Activated naive CD4-positive, alpha-beta T cell treated with Interleukin-2 at 50 U/mL for 16 hours (primary cell): ENCODE data around the gene PRR14L.
"Not testable (repeated sequence)": the region's sequence is repeated elsewhere in the genome, so short reads cannot be mapped to it uniquely, and the experiment has no call there.

Experiments
- DNase-seq: peaks from one replicate; pipeline ENCODE4 v3.0.0-alpha.2; 2020

PRR14L gene

GRCh38 chr22:31749636-31750364 is at the start of gene PRR14L:
Gene PRR14L, minus strand, starts transcription at chr22:31750132. Its CDS starts 11,272 bp downstream, at chr22:31738860.
- DNase-seq = peak; percentile 99

GRCh38 chr22:31799358-31799757 is 49.4 kb upstream of the PRR14L start:
- not testable (repeated sequence) for DNase-seq

GRCh38 chr22:31790240-31790639 is 40.3 kb upstream of the PRR14L start:
- no peak for DNase-seq

DNA sequence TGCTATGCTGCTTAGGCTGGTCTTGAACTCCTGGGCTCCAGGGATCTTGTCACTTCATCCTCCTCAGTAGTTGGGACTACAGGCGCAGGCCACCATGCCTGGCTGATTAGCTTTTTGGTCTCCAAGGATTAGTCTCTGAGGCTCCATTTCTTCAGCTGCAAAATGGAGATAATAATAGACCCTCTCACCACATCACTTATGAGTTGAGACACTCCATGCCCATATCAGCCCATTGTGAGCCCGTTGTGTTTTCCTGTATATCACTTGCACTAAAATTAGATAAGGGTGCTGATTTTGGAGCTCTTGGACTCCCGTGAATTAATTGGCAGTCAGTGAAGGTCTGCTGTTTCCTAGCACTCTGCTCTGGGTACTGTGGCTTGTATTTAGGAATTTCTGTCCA is 39.9 kb upstream of the PRR14L start:
- DNase-seq = no peak

DNA sequence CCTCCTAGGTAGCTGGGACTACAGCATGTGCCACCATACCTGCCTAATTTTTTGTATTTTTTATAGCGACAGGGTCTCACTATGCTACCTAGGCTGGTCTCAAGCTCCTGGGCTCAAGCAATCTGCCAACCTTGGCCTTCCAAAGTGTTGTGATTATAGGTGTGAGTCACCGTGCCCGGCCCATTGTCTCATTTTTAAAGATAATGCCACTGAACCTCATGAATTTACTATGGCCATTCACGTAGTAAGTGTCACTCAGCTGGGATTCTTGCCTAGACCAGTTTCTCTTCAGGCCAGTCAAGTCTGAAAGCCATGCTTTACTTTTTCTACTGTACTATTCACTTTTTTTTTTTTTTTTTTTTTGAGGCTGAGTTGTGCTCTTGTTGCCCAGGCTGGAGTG is 26.3 kb upstream of the PRR14L start:
- DNase-seq = no peak

DNA sequence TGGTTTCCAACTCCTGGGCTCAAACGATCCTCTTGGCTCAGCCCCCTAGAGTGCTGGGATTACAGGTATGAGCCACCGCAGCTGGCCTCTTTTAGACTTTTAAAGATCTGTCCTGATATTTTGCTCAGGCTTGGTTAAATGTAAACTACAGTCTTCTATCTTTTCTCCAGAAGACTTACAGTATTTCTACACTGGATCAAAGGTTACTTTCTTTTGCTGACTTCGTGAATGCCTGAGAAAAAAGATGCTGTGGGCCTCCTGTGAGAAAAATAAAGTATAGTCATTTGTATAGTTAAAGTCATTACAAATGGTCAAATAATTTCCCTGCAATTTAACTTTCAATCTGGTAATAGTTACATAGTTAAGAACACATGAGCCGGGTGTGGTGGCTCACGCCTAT is 23.5 kb upstream of the PRR14L start:
- DNase-seq = no peak

- DNase-seq = no peak
Measured at GRCh38 chr22:31768422-31769059, 18.6 kb upstream of the PRR14L start.

DNA sequence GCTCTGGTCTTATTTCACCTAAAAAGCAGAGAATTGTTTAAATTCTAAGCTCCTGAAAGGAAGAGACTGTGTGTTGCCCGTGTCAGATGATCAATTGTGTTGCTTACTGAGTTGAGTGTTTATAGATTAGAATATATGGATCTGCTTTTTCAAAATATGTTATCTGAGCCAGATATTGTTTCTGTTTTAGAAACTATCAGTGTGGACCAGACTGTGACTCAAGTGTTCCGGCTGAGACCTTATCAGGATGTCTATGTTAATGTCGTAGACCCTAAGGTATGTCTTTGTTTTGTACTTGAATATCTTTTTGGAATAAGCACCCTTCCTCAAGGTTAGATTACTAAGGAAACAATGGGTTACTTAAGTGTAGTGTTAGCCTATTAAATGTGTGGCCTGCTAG is 14.9 kb upstream of the PRR14L start:
- no peak for DNase-seq

DNA sequence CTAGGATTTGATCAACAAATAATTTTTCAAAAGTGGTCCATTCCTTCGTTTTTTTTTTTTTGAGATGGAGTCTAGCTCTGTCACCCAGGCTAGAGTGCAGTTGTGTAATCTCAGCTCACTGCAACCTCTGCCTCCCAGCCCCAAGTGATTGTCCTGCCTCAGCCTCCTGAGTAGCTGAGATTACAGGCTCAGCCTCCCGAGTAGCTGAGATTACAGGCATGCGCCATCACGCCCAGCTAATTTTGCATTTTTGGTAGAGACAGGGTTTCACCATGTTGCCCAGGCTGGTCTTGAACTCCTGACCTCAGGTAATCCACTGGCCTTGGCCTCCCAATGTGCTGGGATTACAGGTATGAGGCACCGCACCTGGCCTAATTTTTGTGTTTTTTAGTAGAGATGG is 8.9 kb upstream of the PRR14L start:
- DNase-seq = not testable (repeated sequence)

DNA sequence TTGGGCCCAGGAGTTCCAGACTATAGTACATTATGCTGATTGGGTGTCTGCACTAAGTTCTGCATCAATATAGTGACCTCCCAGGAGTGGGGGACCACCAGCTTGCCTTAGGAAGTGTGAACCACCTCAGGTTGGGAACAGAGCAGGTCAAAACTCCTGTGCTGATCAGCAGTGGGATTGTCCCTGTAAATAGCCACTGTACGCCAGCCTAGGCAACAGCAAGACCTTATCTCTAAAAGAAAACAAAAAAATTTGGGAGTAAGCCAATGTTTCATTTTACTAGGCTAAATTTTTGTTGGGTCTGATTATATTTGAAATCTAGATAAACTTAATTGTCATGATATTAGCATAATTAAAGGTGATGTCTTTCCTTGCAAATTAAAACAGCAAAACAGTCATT is 7.3 kb upstream of the PRR14L start:
- DNase-seq = no peak

DNA sequence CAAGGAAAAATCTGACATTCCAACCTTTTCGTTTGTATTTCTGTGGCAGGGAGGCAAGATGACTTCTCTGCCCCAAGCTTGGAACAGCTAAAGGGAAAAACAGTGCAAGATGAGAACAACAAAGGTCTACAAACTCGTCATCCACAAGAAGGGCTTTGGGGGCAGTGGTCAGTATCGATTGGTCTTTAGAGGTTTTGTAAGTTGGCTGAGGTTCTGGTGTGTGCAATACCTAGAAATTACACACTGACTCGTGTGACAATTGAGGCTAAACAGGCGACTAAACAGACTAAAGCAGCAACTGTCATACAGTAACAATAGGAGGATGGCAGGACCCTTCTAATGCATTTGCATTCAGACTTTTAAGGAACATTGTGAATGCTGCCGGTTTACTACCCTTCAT is 4.9 kb upstream of the PRR14L start:
- no peak for DNase-seq

DNA sequence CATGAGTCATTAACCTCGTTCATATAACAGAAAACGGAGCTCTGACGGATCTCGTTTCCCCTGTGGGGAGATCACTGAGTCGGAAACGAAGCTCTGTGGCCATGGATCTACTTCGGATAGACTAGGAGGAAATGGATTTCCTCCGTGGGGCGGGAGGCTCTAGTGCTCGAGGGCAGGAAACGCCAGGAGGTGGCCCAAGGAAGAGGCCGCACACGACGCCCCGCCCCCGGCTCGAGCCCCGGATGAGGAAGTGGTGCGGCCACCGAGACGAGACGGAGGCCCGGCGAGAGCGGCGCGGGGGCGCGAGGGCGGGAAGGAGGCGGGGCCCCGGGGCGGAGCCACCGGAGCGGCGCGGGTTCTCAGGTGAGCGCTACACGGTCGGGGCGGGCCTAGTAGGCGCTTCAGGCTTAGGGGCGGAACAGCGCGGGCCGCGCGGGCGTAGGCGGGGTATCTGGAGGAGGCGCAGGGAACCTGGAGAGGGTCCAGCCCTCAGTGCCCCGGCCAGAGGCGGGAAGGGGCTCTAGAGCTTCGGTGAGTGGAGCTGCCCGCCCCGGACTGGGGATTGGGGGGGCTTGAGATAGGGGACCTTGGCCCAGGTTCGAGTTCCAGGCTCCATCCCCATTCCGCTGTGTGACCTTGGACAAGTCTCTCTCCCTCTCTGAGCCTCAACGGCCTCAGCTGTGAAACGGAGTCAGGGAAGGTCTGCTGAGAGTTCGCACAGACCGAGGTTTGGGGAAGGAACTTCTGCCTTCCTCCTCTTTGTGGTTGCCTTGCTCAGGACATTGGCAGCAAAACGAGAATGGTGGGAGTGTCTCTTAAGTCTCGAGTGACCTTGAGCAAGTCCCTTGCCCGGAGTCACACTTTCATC is 3.9 kb upstream of the PRR14L start, which contains the start of gene DEPDC5:
TSS of gene DEPDC5 (plus strand) at position 386 of the 868 bp plus-strand sequence. CDS start 903 bp downstream, outside the sequence.
- DNase-seq = peak; percentile 96

DNA sequence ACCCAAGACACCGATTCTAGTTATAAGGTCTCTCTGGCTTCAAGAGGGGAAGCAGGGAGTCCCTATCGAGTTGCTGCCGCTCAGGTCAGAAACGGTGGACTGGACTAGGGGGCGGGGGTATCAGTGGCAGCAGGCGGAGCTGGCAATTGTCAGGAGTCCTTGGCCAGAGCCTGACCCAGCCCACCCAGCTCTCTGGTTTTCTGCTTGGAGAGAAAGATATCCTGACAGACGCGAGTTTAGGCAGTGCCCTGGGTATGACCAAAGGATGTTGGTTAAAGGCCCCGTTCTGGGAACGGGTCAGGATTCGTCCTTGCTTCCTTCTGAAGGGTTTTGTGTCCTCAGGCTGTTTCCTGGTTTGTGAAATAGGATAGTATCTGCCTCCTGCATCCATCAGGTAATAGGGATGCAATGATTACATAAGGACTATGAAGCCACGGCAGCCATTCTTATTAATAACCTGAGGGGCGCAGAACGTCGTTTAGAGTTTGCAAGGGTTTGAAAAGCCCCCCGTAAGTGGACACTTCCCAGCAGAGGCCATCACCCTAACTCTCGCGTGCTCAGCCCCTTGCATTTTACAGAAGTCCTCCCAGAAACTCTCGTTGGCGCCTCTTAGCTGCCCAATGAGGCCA is 3.2 kb upstream of the PRR14L start:
- no peak for DNase-seq

DNA sequence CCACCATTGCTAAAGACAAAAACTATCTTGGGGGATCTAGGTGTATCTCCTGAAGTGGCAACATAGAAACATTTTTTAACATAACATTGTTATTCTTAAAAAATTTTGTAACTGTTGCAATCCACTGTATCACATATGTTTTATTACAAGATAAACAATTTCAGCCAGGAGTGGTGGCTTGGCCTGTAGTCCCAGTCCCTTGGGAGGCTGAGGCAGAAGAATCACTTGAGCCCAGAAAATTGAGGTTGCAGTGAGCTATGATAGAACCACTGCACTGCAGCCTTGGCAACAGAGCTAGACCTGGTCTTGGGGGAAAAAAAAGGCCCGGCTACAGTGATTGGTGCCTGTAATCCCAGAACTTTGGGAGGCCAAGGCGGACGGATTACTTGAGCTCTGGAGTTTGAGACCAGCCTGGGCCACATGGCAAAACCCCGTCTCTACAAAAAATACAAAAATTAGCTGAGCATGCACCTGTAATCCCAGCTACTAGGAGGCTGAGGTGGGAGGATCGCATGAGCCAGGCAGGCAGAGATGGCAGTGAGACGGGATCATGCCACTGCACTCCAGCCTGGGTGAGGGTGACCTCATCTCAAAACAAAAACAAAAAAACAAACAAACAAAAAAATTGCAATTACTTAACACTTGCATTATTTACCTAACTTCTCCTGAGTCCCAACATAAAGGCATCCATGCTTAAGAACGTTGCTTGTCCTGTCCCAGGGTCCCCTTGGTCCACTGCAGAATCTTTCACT is 2.3 kb upstream of the PRR14L start:
- DNase-seq = no peak

DNA sequence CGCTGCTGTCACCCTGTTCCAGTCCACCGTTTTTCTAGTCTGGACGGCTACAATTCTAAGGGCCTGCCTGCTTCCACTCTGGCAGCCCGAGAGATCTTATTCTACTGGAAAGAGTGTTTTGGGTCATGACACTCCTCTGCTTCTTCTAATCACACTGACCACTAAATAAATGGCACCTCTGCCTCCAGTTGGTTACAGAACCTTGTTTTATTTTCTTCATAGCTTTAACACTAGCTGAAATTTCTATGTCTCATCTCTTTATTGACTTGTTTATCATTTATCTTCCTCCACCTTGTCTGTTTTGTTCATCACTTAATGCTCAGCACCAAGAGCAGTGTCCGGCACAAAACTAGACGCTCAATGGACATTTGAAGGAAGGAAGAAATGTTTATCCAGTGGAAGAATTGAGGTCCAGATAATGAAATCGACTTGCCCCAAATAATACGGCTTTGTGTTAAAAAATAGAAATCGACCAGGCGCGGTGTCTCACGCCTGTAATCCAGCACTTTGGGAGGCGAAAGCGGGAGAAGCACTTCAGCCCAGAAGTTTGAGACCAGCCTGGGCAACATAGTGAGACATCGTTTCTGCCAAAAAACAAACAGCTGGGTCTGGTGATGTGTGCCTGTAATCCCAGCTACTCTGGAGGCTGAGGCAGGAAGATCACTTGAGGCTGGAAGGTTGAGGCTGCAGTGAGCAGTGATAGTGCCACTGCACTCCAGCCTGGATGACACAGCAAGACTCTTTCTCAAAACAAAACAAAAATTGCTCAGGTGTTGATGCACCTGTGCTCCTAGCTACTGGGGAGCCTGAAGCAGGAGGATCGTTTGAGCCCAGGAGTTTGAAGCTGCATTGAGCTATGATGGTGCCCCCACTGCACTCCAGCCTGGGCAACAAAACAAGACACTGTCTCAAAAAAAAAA is 693 bp upstream of the PRR14L start:
- no peak for DNase-seq

- DNase-seq = no peak
Measured at GRCh38 chr22:31748490-31748889, 1.4 kb downstream of the PRR14L start.

- DNase-seq = no peak
Measured at GRCh38 chr22:31747441-31747840, 2.5 kb downstream of the PRR14L start.

- DNase-seq = no peak
Measured at GRCh38 chr22:31743871-31744270, 6.1 kb downstream of the PRR14L start.

DNA sequence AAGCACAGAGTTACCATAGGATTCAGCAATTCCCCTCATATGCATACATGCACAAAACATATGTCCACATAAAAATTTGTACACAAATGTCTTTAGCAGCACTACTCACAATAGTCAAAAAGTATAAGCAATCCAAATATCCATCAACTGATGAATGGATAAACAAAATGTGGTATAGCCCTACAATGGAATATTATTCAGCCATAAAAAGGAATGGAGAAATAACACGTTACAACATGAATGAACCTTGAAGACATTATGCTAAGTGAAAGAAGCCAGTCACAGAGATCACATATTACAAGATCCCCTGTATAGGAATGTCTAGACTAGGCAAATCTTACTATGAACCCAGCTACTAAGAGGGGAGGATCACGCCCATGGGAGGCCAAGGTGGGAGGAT is 7.2 kb downstream of the PRR14L start:
- DNase-seq = no peak

DNA sequence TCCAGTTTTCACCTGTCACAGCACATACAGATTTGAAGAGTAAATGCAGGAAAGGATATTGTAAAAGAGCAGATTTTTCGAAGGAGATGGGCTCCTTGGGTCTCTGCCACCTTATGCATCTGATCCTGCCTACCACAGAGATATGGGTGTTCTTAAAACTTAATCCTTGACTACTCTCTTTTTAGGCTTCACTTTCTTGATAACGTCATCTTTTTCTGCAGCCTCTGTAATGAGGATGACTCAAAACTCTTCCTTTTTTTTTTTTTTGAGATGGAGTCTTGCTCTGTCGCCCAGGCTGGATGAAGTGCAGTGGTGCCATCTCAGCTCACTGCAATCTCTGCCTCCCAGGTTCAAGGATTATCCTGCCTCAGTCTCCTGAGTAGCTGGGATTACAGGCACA is 7.8 kb downstream of the PRR14L start:
- no peak for DNase-seq

DNA sequence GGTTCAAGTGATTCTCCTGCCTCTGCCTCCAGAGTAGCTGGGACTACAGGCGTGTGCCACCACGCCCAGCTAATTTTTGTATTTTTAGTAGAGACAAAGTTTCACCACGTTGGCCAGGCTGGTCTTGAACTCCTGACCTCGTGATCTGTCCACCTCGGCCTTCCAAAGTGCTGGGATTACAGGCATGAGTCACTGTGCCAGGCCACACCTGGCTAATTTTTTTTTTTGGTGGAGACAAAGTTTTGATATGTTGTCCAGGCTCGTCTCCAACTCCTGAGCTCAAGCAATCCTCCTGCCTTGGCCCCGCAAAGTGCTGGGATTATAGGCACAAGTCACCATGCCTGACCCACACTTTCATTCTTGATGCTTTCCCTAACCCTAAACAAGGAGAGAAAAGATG is 9.6 kb downstream of the PRR14L start:
- DNase-seq = not testable (repeated sequence)
